Stomach smooth muscle (tissue), 2 donors: ENCODE data around the gene PKMYT1.
A peak's percentile ranks its signal among the peaks of the same experiment; 100 is the strongest.

ENCODE experiments used
- H3K27ac ChIP-seq: one replicate; pipeline ENCODE4 v1.7.0; 2013; ENCODE audit warnings: mild to moderate bottlenecking, low read length, inconsistent platforms
- H3K27me3 ChIP-seq, 2 donors: one replicate each; pipeline ENCODE4 v1.7.0; 2013; ENCODE audit warnings: low read length in 2 of 2; ENCODE audit not compliant: insufficient read depth in 2 of 2, control insufficient read depth in 1 of 2
- H3K36me3 ChIP-seq, 2 donors: one replicate each; pipeline ENCODE4 v1.7.0; 2013; ENCODE audit warnings: low read length in 2 of 2; ENCODE audit not compliant: control insufficient read depth in 2 of 2, insufficient read depth in 2 of 2
- H3K4me1 ChIP-seq: one replicate; pipeline ENCODE4 v1.7.0; 2013; ENCODE audit warnings: low read length; ENCODE audit not compliant: control insufficient read depth, insufficient read depth
- H3K4me3 ChIP-seq, 2 donors: one replicate each; pipeline ENCODE4 v1.7.0; 2013; ENCODE audit warnings: low read length in 2 of 2
- H3K9ac ChIP-seq, 2 donors: one replicate each; pipeline ENCODE4 v1.7.0; 2013; ENCODE audit warnings: low read length in 2 of 2, mild to moderate bottlenecking in 1 of 2
- H3K9me3 ChIP-seq, 2 donors: one replicate each; pipeline ENCODE4 v1.7.0; 2013; ENCODE audit warnings: low read length in 2 of 2; ENCODE audit not compliant: control insufficient read depth in 2 of 2
- donor health status: healthy.
- donor health status: Pancreatic carcinoma.

Gene PKMYT1

GRCh38 chr16:2971985-2972784 lies 8.1 kb downstream of the PKMYT1 start:
- peaks cover 19 to 34% of the 10 kb centered on the region in 2 donors for H3K27me3 ChIP-seq
- H3K4me1 ChIP-seq = peaks cover 22% of the 10 kb centered on the region
- H3K4me3 ChIP-seq = no peak overlapping the region
- no peaks in the 10 kb centered on the region for H3K36me3 ChIP-seq
- no peaks in the 10 kb centered on the region for H3K9me3 ChIP-seq
- H3K9ac ChIP-seq = no peak overlapping the region
- no peak overlapping the region for H3K27ac ChIP-seq

DNA sequence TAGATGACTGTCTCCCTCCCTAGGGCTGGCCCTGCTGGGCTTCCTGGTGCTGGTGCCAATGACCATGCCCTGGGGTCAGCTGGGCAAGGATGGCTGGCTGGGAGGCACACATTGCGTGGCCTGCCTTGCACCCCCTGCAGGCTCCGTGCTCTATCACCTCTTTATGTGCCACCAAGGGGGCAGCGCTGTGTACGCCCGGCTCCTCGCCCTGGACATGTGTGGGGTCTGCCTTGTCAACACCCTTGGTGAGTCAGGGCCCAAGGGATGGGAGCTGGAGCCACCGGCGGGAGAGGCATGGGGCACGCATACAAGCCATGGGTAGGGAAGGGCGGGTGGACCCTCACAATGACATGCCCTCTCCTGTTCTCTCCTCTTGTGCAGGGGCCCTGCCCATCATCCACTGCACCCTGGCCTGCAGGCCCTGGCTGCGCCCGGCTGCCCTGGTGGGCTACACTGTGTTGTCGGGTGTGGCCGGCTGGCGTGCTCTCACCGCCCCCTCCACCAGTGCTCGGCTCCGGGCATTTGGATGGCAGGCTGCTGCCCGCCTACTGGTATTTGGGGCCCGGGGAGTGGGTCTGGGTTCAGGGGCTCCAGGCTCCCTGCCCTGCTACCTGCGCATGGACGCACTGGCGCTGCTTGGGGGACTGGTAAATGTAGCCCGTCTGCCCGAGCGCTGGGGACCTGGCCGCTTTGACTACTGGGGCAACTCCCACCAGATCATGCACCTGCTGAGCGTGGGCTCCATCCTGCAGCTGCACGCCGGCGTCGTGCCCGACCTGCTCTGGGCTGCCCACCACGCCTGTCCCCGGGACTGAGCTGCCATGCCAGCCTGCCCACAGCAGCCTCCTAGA lies 8.9 kb downstream of the PKMYT1 start:
- Histone ChIP-seq H3K27ac (no peak overlapping the region), H3K4me3 (no peak overlapping the region), H3K9ac (no peak overlapping the region), H3K27me3 (peaks cover 21 to 42% of the 10 kb centered on the region in 2 donors), H3K36me3 (no peaks in the 10 kb centered on the region), H3K9me3 (no peaks in the 10 kb centered on the region), H3K4me1 (peaks cover 28% of the 10 kb centered on the region)

GRCh38 chr16:2970563-2970962 lies 9.7 kb downstream of the PKMYT1 start:
- H3K9ac ChIP-seq = no peak overlapping the region
- peak overlapping the region in 1 of 2 donors; percentile 8 for H3K4me3 ChIP-seq
- H3K9me3 ChIP-seq = no peaks in the 10 kb centered on the region
- H3K27ac ChIP-seq = no peak overlapping the region
- H3K27me3 ChIP-seq = peaks cover 29 to 50% of the 10 kb centered on the region in 2 donors
- H3K36me3 ChIP-seq = no peaks in the 10 kb centered on the region
- peaks cover 31% of the 10 kb centered on the region for H3K4me1 ChIP-seq

GRCh38 chr16:2969545-2970521 lies 10.4 kb downstream of the PKMYT1 start:
- H3K4me1 ChIP-seq = peaks cover 32% of the 10 kb centered on the region
- no peaks in the 10 kb centered on the region for H3K36me3 ChIP-seq
- H3K27ac ChIP-seq = no peak overlapping the region
- H3K9me3 ChIP-seq = no peaks in the 10 kb centered on the region
- H3K4me3 ChIP-seq = peak overlapping the region; percentile 43 to 81
- no peak overlapping the region for H3K9ac ChIP-seq
- H3K27me3 ChIP-seq = peaks cover 32 to 51% of the 10 kb centered on the region in 2 donors

- H3K27ac ChIP-seq = no peak within 1 kb of the TSS
- H3K4me1 ChIP-seq = peaks cover 41% of the 10 kb centered on the region
- peaks cover 39 to 60% of the 10 kb centered on the region in 2 donors for H3K27me3 ChIP-seq
- H3K9ac ChIP-seq = no peak within 1 kb of the TSS
- H3K9me3 ChIP-seq = no peaks in the 10 kb centered on the region
- no peaks in the 10 kb centered on the region for H3K36me3 ChIP-seq
- peak within 1 kb of the TSS; percentile 43 to 81 for H3K4me3 ChIP-seq
These were observed 11.3 kb downstream of the PKMYT1 start, which contains the start of gene PAQR4 for GRCh38 chr16:2968738-2969544. Gene PAQR4, plus strand, starts transcription at chr16:2969348. Its CDS starts 327 bp downstream, at chr16:2969675.

DNA sequence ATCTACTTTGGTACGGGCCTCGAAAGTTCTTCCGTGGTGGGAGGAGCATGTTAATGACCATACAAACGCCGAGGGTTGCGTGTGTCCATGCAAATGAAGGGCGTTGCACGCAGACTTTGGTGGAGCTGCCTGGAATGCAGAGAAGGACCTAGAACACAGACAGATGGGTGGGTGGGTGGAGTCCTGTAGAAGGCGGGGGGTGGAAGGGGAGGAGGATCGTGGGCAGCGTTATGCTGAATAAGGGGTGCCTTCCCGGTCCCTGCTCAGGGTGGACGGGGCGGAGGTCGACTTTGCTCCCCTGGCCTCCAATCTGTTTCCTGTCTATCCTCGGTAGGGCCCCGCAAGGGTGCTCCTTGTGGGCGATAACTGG lies 11.9 kb downstream of the PKMYT1 start:
- H3K9me3 ChIP-seq = no peaks in the 10 kb centered on the region
- H3K4me3 ChIP-seq = peak overlapping the region in 1 of 2 donors; percentile 81
- H3K4me1 ChIP-seq = peaks cover 47% of the 10 kb centered on the region
- H3K27ac ChIP-seq = no peak overlapping the region
- H3K27me3 ChIP-seq = peaks cover 41 to 66% of the 10 kb centered on the region in 2 donors
- H3K9ac ChIP-seq = no peak overlapping the region
- H3K36me3 ChIP-seq = no peaks in the 10 kb centered on the region

- H3K27me3 ChIP-seq = peaks cover 44 to 72% of the 10 kb centered on the region in 2 donors
- peaks cover 51% of the 10 kb centered on the region for H3K4me1 ChIP-seq
These were observed 12.5 kb downstream of the PKMYT1 start for GRCh38 chr16:2967721-2968161.

DNA sequence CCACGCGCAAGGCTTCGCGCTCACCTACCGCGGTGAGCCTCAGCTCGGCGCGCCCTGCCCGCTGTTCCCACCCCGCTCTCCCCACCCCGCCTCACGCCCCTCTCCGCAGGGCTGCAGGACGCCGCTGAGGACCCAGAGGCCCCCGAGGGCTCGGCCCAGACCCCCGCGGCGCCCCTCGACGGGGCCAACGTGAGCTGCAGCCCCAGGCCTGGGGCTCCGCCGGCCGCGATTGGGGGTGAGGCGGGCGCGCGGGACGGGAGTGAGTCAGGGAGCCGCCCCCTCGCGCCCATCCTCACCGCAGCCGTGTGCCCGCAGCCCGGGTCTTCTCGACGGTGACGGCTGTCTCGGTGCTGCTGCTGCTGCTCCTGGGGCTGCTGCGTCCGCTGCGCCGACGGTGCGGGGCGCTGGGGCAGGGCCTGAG lies 13.0 kb downstream of the PKMYT1 start:
- peaks cover 49 to 77% of the 10 kb centered on the region in 2 donors for H3K27me3 ChIP-seq
- peak overlapping the region in 1 of 2 donors; percentile 49 for H3K4me3 ChIP-seq

More at GRCh38 chr16:2967721-2968161, 12.5 kb downstream of the PKMYT1 start:
- no peak overlapping the region for H3K4me3 ChIP-seq
- no peaks in the 10 kb centered on the region for H3K9me3 ChIP-seq
- H3K9ac ChIP-seq = no peak overlapping the region
- H3K27ac ChIP-seq = no peak overlapping the region
- H3K36me3 ChIP-seq = no peaks in the 10 kb centered on the region

GRCh38 chr16:2966808-2967191 lies 13.4 kb downstream of the PKMYT1 start:
- no peaks in the 10 kb centered on the region for H3K9me3 ChIP-seq
- H3K4me3 ChIP-seq = peak overlapping the region in 1 of 2 donors; percentile 49
- H3K27ac ChIP-seq = no peak overlapping the region
- no peaks in the 10 kb centered on the region for H3K36me3 ChIP-seq
- no peak overlapping the region for H3K9ac ChIP-seq
- H3K27me3 ChIP-seq = peaks cover 52 to 82% of the 10 kb centered on the region in 2 donors
- H3K4me1 ChIP-seq = peaks cover 54% of the 10 kb centered on the region

More for the DNA sequence above, 13.0 kb downstream of the PKMYT1 start:
- peaks cover 54% of the 10 kb centered on the region for H3K4me1 ChIP-seq
- no peaks in the 10 kb centered on the region for H3K36me3 ChIP-seq
- no peaks in the 10 kb centered on the region for H3K9me3 ChIP-seq
- H3K9ac ChIP-seq = no peak overlapping the region
- no peak overlapping the region for H3K27ac ChIP-seq
